ENCODE data around the gene PGGHG.

DNA sequence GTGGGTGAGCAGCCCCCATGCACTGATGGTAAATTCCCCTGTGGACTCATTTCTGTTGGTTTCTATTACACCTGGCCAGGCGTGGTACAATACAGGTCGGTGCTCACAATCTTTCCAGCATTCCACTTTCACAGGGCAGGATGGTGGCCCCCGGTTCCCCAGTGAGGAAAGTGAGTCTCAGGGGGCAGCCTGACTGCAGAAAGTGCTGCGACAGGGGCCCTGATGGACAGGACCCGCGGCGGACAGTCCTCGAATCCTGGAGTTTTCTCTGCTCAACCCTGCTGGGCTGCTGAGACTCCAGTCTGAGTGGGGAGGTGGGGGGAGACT lies 3.1 kb upstream of the PGGHG start:
- TF ChIP-seq, protein P1, sequence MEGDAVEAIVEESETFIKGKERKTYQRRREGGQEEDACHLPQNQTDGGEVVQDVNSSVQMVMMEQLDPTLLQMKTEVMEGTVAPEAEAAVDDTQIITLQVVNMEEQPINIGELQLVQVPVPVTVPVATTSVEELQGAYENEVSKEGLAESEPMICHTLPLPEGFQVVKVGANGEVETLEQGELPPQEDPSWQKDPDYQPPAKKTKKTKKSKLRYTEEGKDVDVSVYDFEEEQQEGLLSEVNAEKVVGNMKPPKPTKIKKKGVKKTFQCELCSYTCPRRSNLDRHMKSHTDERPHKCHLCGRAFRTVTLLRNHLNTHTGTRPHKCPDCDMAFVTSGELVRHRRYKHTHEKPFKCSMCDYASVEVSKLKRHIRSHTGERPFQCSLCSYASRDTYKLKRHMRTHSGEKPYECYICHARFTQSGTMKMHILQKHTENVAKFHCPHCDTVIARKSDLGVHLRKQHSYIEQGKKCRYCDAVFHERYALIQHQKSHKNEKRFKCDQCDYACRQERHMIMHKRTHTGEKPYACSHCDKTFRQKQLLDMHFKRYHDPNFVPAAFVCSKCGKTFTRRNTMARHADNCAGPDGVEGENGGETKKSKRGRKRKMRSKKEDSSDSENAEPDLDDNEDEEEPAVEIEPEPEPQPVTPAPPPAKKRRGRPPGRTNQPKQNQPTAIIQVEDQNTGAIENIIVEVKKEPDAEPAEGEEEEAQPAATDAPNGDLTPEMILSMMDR (optimal IDR thresholded peaks at IDR 0.05 in 1 of 3, IDR thresholded peaks at IDR 0.05 in 1 of 3, conservative IDR thresholded peaks at IDR 0.05 in 1 of 3; ENCODE audit: extremely low read depth in 1 of 3, insufficient read depth in 2 of 3, low read length in 3 of 3), result no peak
- TF ChIP-seq EZH2 (IDR thresholded peaks at IDR 0.05; ENCODE audit: low read length), result no peak

Data from keratinocyte (primary cell).